Measurements from ENCODE around the gene CLN6. TPM values are rescaled to one million over a fixed set of nuclear protein-coding genes. Genes with fewer than 3 reads are reported as not detected.

CLN6 gene
- total RNA-seq, 1 experiment from 2014 or later: 85.7 TPM

DNA sequence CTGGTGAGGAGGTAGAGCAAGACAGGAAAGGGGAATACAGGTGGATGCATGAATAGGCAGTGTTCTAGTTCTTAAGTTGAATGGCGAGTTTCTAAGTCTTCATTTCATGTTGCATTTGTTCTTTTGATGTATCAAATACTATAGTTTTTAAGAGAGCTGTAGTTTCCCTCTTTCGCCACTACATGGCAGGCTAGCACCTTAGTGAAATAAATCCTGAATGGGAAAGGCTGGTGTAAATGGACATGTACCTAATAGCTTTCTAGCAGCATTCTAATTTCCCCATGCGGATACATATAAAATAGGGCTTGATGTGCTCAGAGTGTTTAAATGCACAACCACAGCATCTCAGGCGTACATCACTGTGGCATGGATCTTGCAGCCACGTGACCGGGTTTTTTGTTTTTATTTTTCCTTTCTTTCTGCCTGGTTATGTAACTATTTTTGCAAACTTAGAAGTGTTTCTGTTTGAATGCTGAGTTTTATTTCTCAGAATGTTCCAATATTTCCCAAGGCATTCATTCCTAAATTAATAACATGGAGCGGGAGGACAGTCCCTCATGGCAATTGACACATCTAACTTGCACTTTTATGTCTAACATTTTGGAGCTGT lies 23.5 kb upstream of the CLN6 start:
- no TSS peak for BruUV-seq (replicated peaks)
- CTCF ChIA-PET: interaction anchor here (0.5 to 1.9 kb wide), 24 partner anchors 8 to 671 kb away, joined by 3 to 72 read pairs (median 5); partner anchors contain the start of genes CALML4, CLN6 and FEM1B
- DNase-seq: peak; percentile 59
- TF ChIP-seq, protein P1, sequence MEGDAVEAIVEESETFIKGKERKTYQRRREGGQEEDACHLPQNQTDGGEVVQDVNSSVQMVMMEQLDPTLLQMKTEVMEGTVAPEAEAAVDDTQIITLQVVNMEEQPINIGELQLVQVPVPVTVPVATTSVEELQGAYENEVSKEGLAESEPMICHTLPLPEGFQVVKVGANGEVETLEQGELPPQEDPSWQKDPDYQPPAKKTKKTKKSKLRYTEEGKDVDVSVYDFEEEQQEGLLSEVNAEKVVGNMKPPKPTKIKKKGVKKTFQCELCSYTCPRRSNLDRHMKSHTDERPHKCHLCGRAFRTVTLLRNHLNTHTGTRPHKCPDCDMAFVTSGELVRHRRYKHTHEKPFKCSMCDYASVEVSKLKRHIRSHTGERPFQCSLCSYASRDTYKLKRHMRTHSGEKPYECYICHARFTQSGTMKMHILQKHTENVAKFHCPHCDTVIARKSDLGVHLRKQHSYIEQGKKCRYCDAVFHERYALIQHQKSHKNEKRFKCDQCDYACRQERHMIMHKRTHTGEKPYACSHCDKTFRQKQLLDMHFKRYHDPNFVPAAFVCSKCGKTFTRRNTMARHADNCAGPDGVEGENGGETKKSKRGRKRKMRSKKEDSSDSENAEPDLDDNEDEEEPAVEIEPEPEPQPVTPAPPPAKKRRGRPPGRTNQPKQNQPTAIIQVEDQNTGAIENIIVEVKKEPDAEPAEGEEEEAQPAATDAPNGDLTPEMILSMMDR (IDR thresholded peaks at IDR 0.05; ENCODE audit: unreplicated experiment): peak; percentile 51
- no peaks in the 10 kb centered on the region for H3K4me1 Mint-ChIP-seq (ENCODE audit: low read depth, unreplicated experiment)
- no peak overlapping the region for H3K4me3 Mint-ChIP-seq (ENCODE audit: low read depth, unreplicated experiment)
- peaks cover 17% of the 10 kb centered on the region for H3K27me3 Mint-ChIP-seq (ENCODE audit: unreplicated experiment)
- intact Hi-C loops (cut with micrococcal nuclease; ENCODE audit: unreplicated experiment): loop anchor here (1.0 to 10.0 kb wide), 3 partner anchors 53 to 422 kb away; no protein-coding TSS in a partner anchor
- peaks cover 5% of the 10 kb centered on the region for H3K36me3 Mint-ChIP-seq (ENCODE audit: insufficient read depth, unreplicated experiment)
- no peak overlapping the region for H3K27ac Mint-ChIP-seq (ENCODE audit: unreplicated experiment)
- no peaks in the 10 kb centered on the region for H3K9me3 Mint-ChIP-seq (ENCODE audit: low read depth, unreplicated experiment)

DNA sequence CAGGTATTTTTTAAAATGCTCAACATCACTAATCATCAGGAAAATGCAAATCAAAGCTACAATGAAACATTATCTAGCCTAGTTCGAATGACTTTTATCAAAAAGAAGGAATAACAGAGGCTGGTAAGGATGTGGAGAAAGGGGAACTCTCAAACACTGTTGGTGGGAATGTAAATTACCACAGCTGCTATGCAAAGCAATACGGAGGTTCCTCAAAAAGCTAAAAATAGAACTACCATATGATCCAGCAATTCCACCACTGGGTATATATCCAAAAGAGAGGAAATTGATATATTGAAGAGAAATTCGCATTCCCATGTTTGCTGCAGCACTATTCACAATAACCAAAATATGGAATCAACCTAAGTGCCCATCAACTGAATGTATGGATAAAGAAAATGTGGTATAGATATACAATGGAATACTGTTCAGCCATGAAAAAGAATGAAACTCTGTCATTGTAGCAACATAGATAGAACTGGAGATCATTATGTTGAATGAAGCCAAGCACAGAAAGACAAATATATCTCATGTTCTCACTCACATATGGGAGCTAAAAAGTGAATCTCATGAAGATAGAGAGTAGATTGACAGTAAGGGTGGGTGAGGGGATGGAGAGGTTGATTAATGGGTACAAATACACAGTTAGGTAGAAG lies 19.7 kb upstream of the CLN6 start:
- peaks cover 6% of the 10 kb centered on the region for H3K9me3 Mint-ChIP-seq (ENCODE audit: low read depth, unreplicated experiment)
- no peak for DNase-seq
- TF ChIP-seq, protein P1 (IDR thresholded peaks at IDR 0.05; ENCODE audit: unreplicated experiment): no peak
- H3K4me3 Mint-ChIP-seq (ENCODE audit: low read depth, unreplicated experiment): no peak overlapping the region
- H3K4me1 Mint-ChIP-seq (ENCODE audit: low read depth, unreplicated experiment): no peaks in the 10 kb centered on the region
- peaks cover 4% of the 10 kb centered on the region for H3K27me3 Mint-ChIP-seq (ENCODE audit: unreplicated experiment)
- H3K27ac Mint-ChIP-seq (ENCODE audit: unreplicated experiment): no peak overlapping the region
- BruUV-seq (replicated peaks): no TSS peak
- no peaks in the 10 kb centered on the region for H3K36me3 Mint-ChIP-seq (ENCODE audit: insufficient read depth, unreplicated experiment)
- intact Hi-C loops (cut with micrococcal nuclease; ENCODE audit: unreplicated experiment): no loop called here
- CTCF ChIA-PET: interaction anchor here (0.7 kb wide), 1 partner anchor 16 kb away, joined by 3 read pairs; no protein-coding TSS in a partner anchor

DNA sequence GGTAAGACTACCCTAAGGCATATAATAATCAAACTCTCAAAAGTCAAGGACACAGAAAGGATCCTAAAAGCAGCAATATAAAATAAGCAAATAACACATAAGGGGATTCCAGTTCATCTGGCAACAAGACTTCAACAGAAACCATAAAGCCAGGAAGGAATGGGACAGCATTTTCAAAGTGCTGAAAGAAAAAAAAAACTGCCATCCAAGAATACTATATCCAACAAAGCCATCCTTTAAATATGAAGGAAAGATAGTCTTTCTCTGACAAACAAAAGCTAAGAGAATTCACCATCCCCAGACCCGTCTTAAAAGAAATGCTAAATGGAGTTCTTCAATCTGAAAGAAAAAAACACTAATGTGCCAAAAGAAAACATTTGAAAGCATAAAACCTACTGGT lies 14.7 kb upstream of the CLN6 start:
- TF ChIP-seq, protein P1 (IDR thresholded peaks at IDR 0.05; ENCODE audit: unreplicated experiment): no peak
- Mint-ChIP-seq H3K27ac (ENCODE audit: unreplicated experiment) (no peak overlapping the region), H3K4me1 (ENCODE audit: low read depth, unreplicated experiment) (no peaks in the 10 kb centered on the region), H3K36me3 (ENCODE audit: insufficient read depth, unreplicated experiment) (no peaks in the 10 kb centered on the region), H3K27me3 (ENCODE audit: unreplicated experiment) (no peaks in the 10 kb centered on the region), H3K9me3 (ENCODE audit: low read depth, unreplicated experiment) (peaks cover 6% of the 10 kb centered on the region), H3K4me3 (ENCODE audit: low read depth, unreplicated experiment) (no peak overlapping the region)
- CTCF ChIA-PET: no interaction called here
- intact Hi-C loops (cut with micrococcal nuclease; ENCODE audit: unreplicated experiment): no loop called here
- no peak for DNase-seq
- BruUV-seq (replicated peaks): no TSS peak

DNA sequence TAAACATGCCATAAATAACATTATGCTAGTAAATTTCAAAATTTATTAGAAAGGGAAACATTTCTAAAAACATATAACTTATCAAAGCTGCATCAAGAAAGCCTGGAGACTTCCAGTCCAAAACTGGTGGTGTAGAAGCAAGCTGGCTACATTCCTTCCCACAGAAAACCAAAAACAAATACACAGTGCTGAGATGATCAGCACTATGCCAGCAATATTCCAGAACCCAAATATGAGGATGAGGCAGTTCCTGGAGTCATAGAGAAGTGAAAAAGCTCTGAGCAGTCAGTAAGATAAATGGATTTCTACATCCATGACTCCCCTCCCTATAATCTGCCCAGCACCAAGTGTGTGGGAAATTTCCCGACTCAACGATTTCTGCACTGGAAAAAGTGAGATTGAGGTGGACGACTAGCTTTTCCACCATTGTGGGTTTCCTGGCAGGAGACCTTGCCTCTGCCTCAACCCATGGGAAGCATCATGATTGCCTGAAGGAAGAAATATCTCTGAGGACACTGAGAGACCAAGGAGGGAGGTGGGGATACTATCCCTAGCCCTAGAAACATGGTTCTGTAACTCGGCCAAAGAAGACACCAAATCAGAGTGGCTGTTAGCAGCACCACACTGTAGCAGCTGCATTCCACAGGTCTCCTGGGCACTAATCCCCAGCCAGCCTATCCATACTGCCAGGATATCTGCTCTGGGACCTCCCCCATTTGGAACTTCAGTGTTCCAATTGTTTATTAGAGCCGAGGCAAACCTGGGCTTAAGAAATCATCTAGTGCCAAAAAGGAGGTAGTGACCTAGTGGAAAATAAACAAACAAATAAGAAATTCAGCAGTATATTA lies 11.8 kb upstream of the CLN6 start:
- no peaks in the 10 kb centered on the region for H3K36me3 Mint-ChIP-seq (ENCODE audit: insufficient read depth, unreplicated experiment)
- no peak overlapping the region for H3K4me3 Mint-ChIP-seq (ENCODE audit: low read depth, unreplicated experiment)
- no peaks in the 10 kb centered on the region for H3K27me3 Mint-ChIP-seq (ENCODE audit: unreplicated experiment)
- no peaks in the 10 kb centered on the region for H3K4me1 Mint-ChIP-seq (ENCODE audit: low read depth, unreplicated experiment)
- no peak for DNase-seq
- intact Hi-C loops (cut with micrococcal nuclease; ENCODE audit: unreplicated experiment): no loop called here
- H3K27ac Mint-ChIP-seq (ENCODE audit: unreplicated experiment): no peak overlapping the region
- CTCF ChIA-PET: interaction anchor here (0.7 kb wide), 2 partner anchors 44 to 129 kb away, joined by 3 read pairs; no protein-coding TSS in a partner anchor
- TF ChIP-seq, protein P1 (IDR thresholded peaks at IDR 0.05; ENCODE audit: unreplicated experiment): no peak
- BruUV-seq (replicated peaks): no TSS peak
- peaks cover 3% of the 10 kb centered on the region for H3K9me3 Mint-ChIP-seq (ENCODE audit: low read depth, unreplicated experiment)
